H1 (cell line): ENCODE results near the gene PPM1M. TPM values are rescaled to one million over a fixed set of nuclear protein-coding genes. Genes with fewer than 3 reads are reported as not detected.

Source experiments
- CTCF ChIA-PET: fragments of 300-600 bp; sonication (Branson Sonifier 250); formaldehyde crosslinking; loops from one replicate; lab custom pipeline; 2021; ENCODE audit not compliant: partially characterized antibody; lab: Charles Lee
- POLR2A ChIA-PET: fragments of 300-600 bp; sonication (Branson Sonifier 250); formaldehyde crosslinking; loops from one replicate; lab custom pipeline; 2021; ENCODE audit warnings: inconsistent platforms; ENCODE audit not compliant: partially characterized antibody; lab: Charles Lee
- DNase-seq, 2 experiments: peaks; one replicate each; pipeline versions ENCODE4 v3.0.0 to v3.0.0-alpha.2; 2010 to 2022; ENCODE audit warnings: low spot score in 2 of 2, low read depth in 1 of 2, mixed read lengths in 1 of 2
- FAIRE-seq: peaks from 2 replicates; lab custom pipeline; 2011; peaks lifted over from hg19 to GRCh38; lab: Jason Lieb, UNC
- H2AFZ ChIP-seq: 2 replicates; pipeline ENCODE4 v1.8.1; 2012; ENCODE audit warnings: low read length, inconsistent platforms
- H2AK5ac ChIP-seq: 2 replicates; pipeline ENCODE4 v1.6.1; 2013; ENCODE audit warnings: low read depth, low read length
- H2BK120ac ChIP-seq: replicated peaks from 2 replicates; pipeline ENCODE3; 2013; ENCODE audit warnings: low read depth, low read length, inconsistent platforms
- H2BK12ac ChIP-seq: 2 replicates; pipeline ENCODE4 v1.6.1; 2013; ENCODE audit warnings: low read depth, low read length
- H2BK15ac ChIP-seq: 2 replicates; pipeline ENCODE4 v1.6.1; 2013; ENCODE audit warnings: low read length
- H2BK20ac ChIP-seq: 2 replicates; pipeline ENCODE4 v1.6.1; 2013; ENCODE audit warnings: low read length
- H2BK5ac ChIP-seq: 2 replicates; pipeline ENCODE4 v1.6.1; 2013; ENCODE audit warnings: low read depth, low read length
- H3K14ac ChIP-seq: 2 replicates; pipeline ENCODE4 v1.6.1; 2013; ENCODE audit warnings: inconsistent platforms; ENCODE audit not compliant: insufficient read length
- H3K18ac ChIP-seq: 2 replicates; pipeline ENCODE4 v1.6.1; 2013; ENCODE audit warnings: low read length; ENCODE audit errors: extremely low read depth
- H3K23ac ChIP-seq: 2 replicates; pipeline ENCODE4 v1.6.1; 2013; ENCODE audit warnings: inconsistent platforms; ENCODE audit not compliant: insufficient read length
- H3K23me2 ChIP-seq: 2 replicates; pipeline ENCODE4 v1.6.1; 2013; ENCODE audit warnings: low read depth, low read length
- H3K27ac ChIP-seq: 2 replicates; pipeline ENCODE4 v1.6.1; 2011; ENCODE audit warnings: low read depth, low read length, inconsistent platforms
- H3K27me3 ChIP-seq, 4 experiments: replicated peaks in 1 of 4; 1 replicate in 1 of 4; 2 replicates in 3 of 4; pipeline versions ENCODE4 v1.6.1 to v1.8.1; 2011 to 2013; ENCODE audit warnings: low read length in 3 of 4, mild to moderate bottlenecking in 3 of 4, inconsistent platforms in 2 of 4, mixed read lengths in 2 of 4, moderate library complexity in 1 of 4; ENCODE audit not compliant: control insufficient read depth in 3 of 4, insufficient read depth in 3 of 4; ENCODE audit errors: extremely low read depth in 1 of 4
- H3K36me3 ChIP-seq, 4 experiments: 2 replicates each; pipeline versions ENCODE4 v1.6.1 to v1.8.1; 2011 to 2013; ENCODE audit warnings: mild to moderate bottlenecking in 4 of 4, low read length in 3 of 4, moderate library complexity in 2 of 4, control low read depth in 1 of 4, inconsistent platforms in 1 of 4; ENCODE audit not compliant: insufficient read depth in 4 of 4, control insufficient read depth in 2 of 4
- H3K4ac ChIP-seq: replicated peaks from 2 replicates; pipeline ENCODE3; 2013; ENCODE audit warnings: low read length, low read depth, mixed read lengths, inconsistent platforms; ENCODE audit not compliant: insufficient read length
- H3K4me1 ChIP-seq, 4 experiments: replicated peaks in 1 of 4; 1 replicate in 1 of 4; 2 replicates in 3 of 4; pipeline versions ENCODE4 v1.6.1 to v1.8.1; 2011 to 2013; ENCODE audit warnings: low read length in 3 of 4, inconsistent platforms in 2 of 4, mixed read lengths in 1 of 4; ENCODE audit not compliant: insufficient read depth in 4 of 4, control insufficient read depth in 3 of 4
- H3K4me2 ChIP-seq, 2 experiments: 2 replicates each; pipeline versions ENCODE4 v1.6.1 to v1.8.1; 2011 to 2013; ENCODE audit warnings: low read depth in 2 of 2, low read length in 2 of 2, control low read depth in 1 of 2, inconsistent platforms in 1 of 2, mild to moderate bottlenecking in 1 of 2; ENCODE audit not compliant: insufficient read depth in 1 of 2
- H3K4me3 ChIP-seq, 4 experiments: fragments of 200-600, 300-600 bp in 1 of 4; sonication (generic), shearing (Covaris generic), sonication (Bioruptor Twin) in 1 of 4; 2 replicates each; pipeline versions ENCODE4 v1.5.1 to v1.8.1; 2011 to 2016; ENCODE audit warnings: low read length in 4 of 4, low read depth in 3 of 4, control low read depth in 2 of 4, inconsistent platforms in 2 of 4, mild to moderate bottlenecking in 2 of 4, mixed read lengths in 1 of 4, moderate library complexity in 1 of 4; ENCODE audit not compliant: insufficient read depth in 2 of 4; ENCODE audit errors: extremely low read depth in 1 of 4
- H3K56ac ChIP-seq: replicated peaks from 2 replicates; pipeline ENCODE3; 2013; ENCODE audit warnings: low read depth, mild to moderate bottlenecking, mixed read lengths, low read length, inconsistent platforms; ENCODE audit not compliant: insufficient read length
- H3K79me1 ChIP-seq: 2 replicates; pipeline ENCODE4 v1.6.1; 2013; ENCODE audit warnings: low read depth, low read length, control low read depth
- H3K79me2 ChIP-seq, 2 experiments: 2 replicates each; pipeline versions ENCODE4 v1.6.1 to v1.8.1; 2012 to 2013; ENCODE audit warnings: low read length in 2 of 2, mild to moderate bottlenecking in 2 of 2, inconsistent platforms in 1 of 2; ENCODE audit not compliant: insufficient read depth in 2 of 2, control insufficient read depth in 1 of 2
- H3K9ac ChIP-seq, 4 experiments: replicated peaks in 1 of 4; 1 replicate in 1 of 4; 2 replicates in 3 of 4; pipeline versions ENCODE4 v1.6.1 to v1.8.1; 2011 to 2013; ENCODE audit warnings: low read depth in 3 of 4, low read length in 3 of 4, control low read depth in 2 of 4, mild to moderate bottlenecking in 2 of 4, moderate library complexity in 2 of 4, inconsistent platforms in 1 of 4; ENCODE audit errors: extremely low read depth in 1 of 4
- H3K9me3 ChIP-seq, 2 experiments: 2 replicates each; pipeline versions ENCODE4 v1.6.1 to v1.8.1; 2012 to 2013; ENCODE audit warnings: mild to moderate bottlenecking in 2 of 2, moderate library complexity in 2 of 2, control low read depth in 1 of 2, inconsistent platforms in 1 of 2, low read depth in 1 of 2, low read length in 1 of 2, mixed read lengths in 1 of 2; ENCODE audit not compliant: insufficient read depth in 2 of 2
- H4K20me1 ChIP-seq, 2 experiments: replicated peaks in 1 of 2; 2 replicates each; pipeline versions ENCODE3 to v1.8.1; 2011 to 2013; ENCODE audit warnings: inconsistent platforms in 2 of 2, low read length in 2 of 2, mild to moderate bottlenecking in 1 of 2; ENCODE audit not compliant: insufficient read depth in 2 of 2, control insufficient read depth in 1 of 2
- H4K5ac ChIP-seq: 2 replicates; pipeline ENCODE4 v1.6.1; 2013; ENCODE audit warnings: low read length, low read depth, mixed read lengths, inconsistent platforms; ENCODE audit not compliant: insufficient read length
- H4K8ac ChIP-seq: 2 replicates; pipeline ENCODE4 v1.8.0; 2013; ENCODE audit warnings: mild to moderate bottlenecking, moderate library complexity, low read length, inconsistent platforms; ENCODE audit not compliant: insufficient read depth; ENCODE audit errors: extremely low read depth
- H4K91ac ChIP-seq: replicated peaks from 2 replicates; pipeline ENCODE3; 2013; ENCODE audit warnings: low read length, mixed read lengths, inconsistent platforms; ENCODE audit not compliant: insufficient read length
- ASH2L ChIP-seq: fragments of 200-600, 300-600 bp; sonication (generic); IDR thresholded peaks from one replicate; pipeline ENCODE4 v1.7.1; 2017; ENCODE audit warnings: low read length
- CBX5 ChIP-seq: fragments of 300-800, 300-1000 bp; sonication (generic); IDR thresholded peaks from 2 replicates; pipeline ENCODE4 v1.7.1; 2016; ENCODE audit warnings: antibody characterized with exemption, low read length, low read depth
- CBX8 ChIP-seq: fragments of 300-800, 300-1000 bp; sonication (generic); IDR thresholded peaks from 2 replicates; pipeline ENCODE4 v1.7.1; 2016; ENCODE audit warnings: low read depth, low read length, borderline replicate concordance
- CHD1 ChIP-seq: IDR thresholded peaks from 2 replicates; pipeline ENCODE4 v1.6.1; 2012; ENCODE audit warnings: low read depth, low read length, improper control_type of control experiment
- EZH2 ChIP-seq: fragments of 200-600 bp; sonication (generic); IDR thresholded peaks from 2 replicates; pipeline ENCODE4 v1.7.1; 2012; ENCODE audit warnings: low read depth, mild to moderate bottlenecking, moderate library complexity, low read length, inconsistent platforms; ENCODE audit not compliant: severe bottlenecking
- HDAC6 ChIP-seq: IDR thresholded peaks from one replicate; pipeline ENCODE4 v1.7.1; 2012; ENCODE audit warnings: low read depth, mild to moderate bottlenecking, inconsistent platforms, low read length, moderate library complexity
- JUND ChIP-seq: IDR thresholded peaks from 2 replicates; pipeline ENCODE4 v1.6.1; 2011; ENCODE audit warnings: mild to moderate bottlenecking, improper control_type of control experiment, low read length
- MAFK ChIP-seq: IDR thresholded peaks from 2 replicates; pipeline ENCODE4 v1.6.1; 2012; ENCODE audit warnings: low read depth, mild to moderate bottlenecking, improper control_type of control experiment, low read length
- PHF8 ChIP-seq: fragments of 200-600 bp; sonication (generic); conservative IDR thresholded peaks from 2 replicates; pipeline ENCODE4 v1.7.1; 2012; ENCODE audit warnings: low read depth, mild to moderate bottlenecking, inconsistent platforms, low read length, moderate library complexity
- SAP30 ChIP-seq: fragments of 300-600 bp; sonication (generic); IDR thresholded peaks from 2 replicates; pipeline ENCODE4 v1.7.1; 2012; ENCODE audit warnings: low read length, moderate library complexity, mild to moderate bottlenecking, inconsistent platforms; ENCODE audit not compliant: insufficient read depth, insufficient replicate concordance
- SIN3A ChIP-seq, 2 experiments: IDR thresholded peaks in 1 of 2; conservative IDR thresholded peaks in 1 of 2; 2 replicates each; pipeline ENCODE4 v1.6.1; 2011 to 2012; ENCODE audit warnings: low read length in 2 of 2, improper control_type of control experiment in 1 of 2, low read depth in 1 of 2, mild to moderate bottlenecking in 1 of 2
- SIRT6 ChIP-seq: IDR thresholded peaks from one replicate; pipeline ENCODE4 v1.7.1; 2012; ENCODE audit warnings: low read length, inconsistent platforms
- TBP ChIP-seq: IDR thresholded peaks from 2 replicates; pipeline ENCODE4 v1.6.1; 2011; ENCODE audit warnings: low read depth, low read length, improper control_type of control experiment
- WGBS, 2 experiments: shearing (Covaris generic) in 1 of 2; methylation state at CpG; one replicate each; pipeline versions ENCODE4 v1.1.6 to v1.1.7; 2013 to 2015; ENCODE audit warnings: low lambda C conversion rate in 2 of 2, mixed read lengths in 2 of 2, inconsistent platforms in 1 of 2, low coverage in 1 of 2, missing lambda C conversion rate in 1 of 2; ENCODE audit not compliant: insufficient replicate concordance in 2 of 2, insufficient coverage in 1 of 2, insufficient read length in 1 of 2; ENCODE audit errors: extremely low coverage in 1 of 2, missing lambda C conversion rate in 1 of 2; 5-methylcytosine and 5-hydroxymethylcytosine counted together
- polyA plus RNA-seq, 7 experiments: library from polyadenylated mRNA; depleted of rRNA in 3 of 7; stranded (reverse) in 5 of 7; unstranded in 2 of 7; fragments of >200 nt in 5 of 7; fragments of 200-250 nt in 2 of 7; gene quantifications; 1 replicate in 5 of 7; 2 replicates in 1 of 7; 4 replicates in 1 of 7; pipeline versions ENCODE4 v1.2.1 to v1.2.3, GENCODE V29; 2011 to 2013; ENCODE audit warnings: missing spikeins in 2 of 7, mixed read lengths in 2 of 7
- total RNA-seq: library from RNA; stranded (reverse); fragmentation: NEBNext Ultra II Directional; extraction: Animal tissue kit (Norgen Biotek cat#: 25700); gene quantifications from 2 replicates; pipeline ENCODE4 v1.2.1, GENCODE V29; 2021

The PPM1M gene
- total and polyA plus RNA-seq, 2 of the 8 experiments (the other 6 are each of a cell fraction or from before 2014, with no cell fraction given), result 5.2 to 6.3 TPM

DNA sequence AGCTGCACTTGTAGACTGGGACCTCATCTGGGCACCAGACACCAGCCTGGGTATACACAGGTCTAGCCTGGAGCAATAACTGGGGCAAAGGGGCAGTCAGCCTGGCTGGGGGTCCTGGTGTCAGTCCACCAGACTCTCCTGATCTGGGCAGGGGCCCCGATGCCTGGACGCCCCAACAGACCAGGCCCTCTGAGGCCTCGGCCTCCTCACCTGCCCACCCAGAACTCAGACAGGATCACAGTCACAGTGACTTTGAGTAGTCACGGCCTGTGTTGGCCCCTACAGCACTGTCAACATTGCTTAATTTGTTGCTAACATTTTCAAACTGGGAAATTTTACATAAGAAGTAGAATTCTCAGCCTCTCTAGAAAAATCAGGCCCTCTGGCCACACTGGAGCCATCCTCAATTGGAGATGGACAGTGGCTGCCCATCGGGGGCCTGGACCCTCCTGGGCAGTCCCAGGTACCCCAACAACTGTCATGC lies 12.4 kb upstream of the PPM1M start:
- Histone ChIP-seq H3K4me1 (peaks cover 0 to 25% (median 18%) of the 10 kb centered on the region in 4 experiments; a peak in 6 of 7 replicates), H3K4me2 (no peak overlapping the region), H3K18ac (no peak overlapping the region), H4K20me1 (peaks cover 10 to 13% of the 10 kb centered on the region in 2 experiments), H2BK12ac (0 out of 2 replicates have a peak overlapping the region, but pooled peaks have one; percentile 39), H3K14ac (no peak overlapping the region), H4K5ac (no peak overlapping the region), H2BK20ac (no peak overlapping the region), H4K8ac (no peak overlapping the region), H3K4me3 (no peak overlapping the region), H3K27ac (no peak overlapping the region), H2BK5ac (no peak overlapping the region; the same call in 1 of the 2 replicates), H3K36me3 (peaks cover 5 to 17% (median 11%) of the 10 kb centered on the region in 4 experiments; a peak in 5 of 8 replicates), H3K4ac (no peak overlapping the region), H3K9me3 (no peaks in the 10 kb centered on the region), H3K23me2 (no peaks in the 10 kb centered on the region; the same call in 1 of the 2 replicates), H3K79me1 (peaks cover 9% of the 10 kb centered on the region), H3K79me2 (peaks cover 0 to 8% of the 10 kb centered on the region in 2 experiments; a peak in 1 of 4 replicates), H2AFZ (no peak overlapping the region), H2AK5ac (no peak overlapping the region), H3K9ac (no peak overlapping the region), H3K27me3 (no peaks in the 10 kb centered on the region), H3K56ac (no peak overlapping the region), H4K91ac (no peak overlapping the region), H2BK120ac (no peak overlapping the region), H2BK15ac (no peak overlapping the region), H3K23ac (no peak overlapping the region)
- 93% methylated on average over 5 of the region's 5 CpGs; no CpG with 5 or more reads in 1 of the 2 experiments for WGBS, 2 experiments
- no peak for FAIRE-seq
- ChIA-PET CTCF (interaction anchor here (0.7 to 14.4 kb wide), 22 partner anchors 15 to 1570 kb away, joined by 3 to 336 read pairs (median 9); partner anchors contain the start of genes PPM1M, TLR9 and WDR82), POLR2A (interaction anchor here (1.8 to 3.7 kb wide), 5 partner anchors 13 to 238 kb away, joined by 7 to 13 read pairs (median 7); partner anchors contain the start of genes PPM1M, RPL29 and WDR82)
- no peak for DNase-seq
- TF ChIP-seq TBP (no peak), SAP30 (no peak), HDAC6 (no peak), EZH2 (no peak), ASH2L (no peak), MAFK (no peak), JUND (no peak), CBX5 (no peak), PHF8 (no peak), CBX8 (no peak), SIN3A (conservative IDR thresholded peaks at IDR 0.05 in 1 of 2, IDR thresholded peaks at IDR 0.05 in 1 of 2; ENCODE audit: low read depth in 1 of 2, low read length in 2 of 2) (no peak), SIRT6 (no peak), CHD1 (no peak)
